Fibroblast of pulmonary artery (primary cell): Measurements from ENCODE around the gene CACNA1C.

ENCODE experiments used
- DNase-seq: peaks from one replicate; pipeline ENCODE4 v3.0.0-alpha.2; 2010; ENCODE audit warnings: low read depth
- H3K4me3 ChIP-seq: replicated peaks from 2 replicates; pipeline ENCODE4 v1.5.1; 2011; ENCODE audit warnings: low read depth, mild to moderate bottlenecking, control low read depth, low read length, moderate library complexity
- CTCF ChIP-seq: IDR thresholded peaks from 2 replicates; pipeline ENCODE4 v1.5.1; 2011; ENCODE audit warnings: mild to moderate bottlenecking, control low read depth, low read length, inconsistent platforms; ENCODE audit errors: missing control alignments

CACNA1C gene

GRCh38 chr12:2466211-2466610 is 413.4 kb downstream of the CACNA1C start:
- no peak for DNase-seq
- no peak overlapping the region for H3K4me3 ChIP-seq
- no peak for TF ChIP-seq CTCF

- no peak for DNase-seq
- no peak for TF ChIP-seq CTCF
- no peak overlapping the region for H3K4me3 ChIP-seq
These were observed 414.8 kb downstream of the CACNA1C start for GRCh38 chr12:2467447-2468195.

- no peak overlapping the region for H3K4me3 ChIP-seq
- no peak for DNase-seq
- TF ChIP-seq CTCF = no peak
These were observed 423.2 kb downstream of the CACNA1C start for GRCh38 chr12:2475984-2476383.

GRCh38 chr12:2477009-2477766 is 424.4 kb downstream of the CACNA1C start:
- TF ChIP-seq CTCF = no peak
- H3K4me3 ChIP-seq = no peak overlapping the region
- no peak for DNase-seq

GRCh38 chr12:2479851-2480535 is 427.2 kb downstream of the CACNA1C start:
- no peak for TF ChIP-seq CTCF
- H3K4me3 ChIP-seq = no peak overlapping the region
- no peak for DNase-seq

- TF ChIP-seq CTCF = no peak
- DNase-seq = no peak
- H3K4me3 ChIP-seq = no peak overlapping the region
These were observed 428.6 kb downstream of the CACNA1C start for GRCh38 chr12:2481346-2481745.
